ENCODE data around the gene CAPN3.

- TF ChIP-seq, protein P1, sequence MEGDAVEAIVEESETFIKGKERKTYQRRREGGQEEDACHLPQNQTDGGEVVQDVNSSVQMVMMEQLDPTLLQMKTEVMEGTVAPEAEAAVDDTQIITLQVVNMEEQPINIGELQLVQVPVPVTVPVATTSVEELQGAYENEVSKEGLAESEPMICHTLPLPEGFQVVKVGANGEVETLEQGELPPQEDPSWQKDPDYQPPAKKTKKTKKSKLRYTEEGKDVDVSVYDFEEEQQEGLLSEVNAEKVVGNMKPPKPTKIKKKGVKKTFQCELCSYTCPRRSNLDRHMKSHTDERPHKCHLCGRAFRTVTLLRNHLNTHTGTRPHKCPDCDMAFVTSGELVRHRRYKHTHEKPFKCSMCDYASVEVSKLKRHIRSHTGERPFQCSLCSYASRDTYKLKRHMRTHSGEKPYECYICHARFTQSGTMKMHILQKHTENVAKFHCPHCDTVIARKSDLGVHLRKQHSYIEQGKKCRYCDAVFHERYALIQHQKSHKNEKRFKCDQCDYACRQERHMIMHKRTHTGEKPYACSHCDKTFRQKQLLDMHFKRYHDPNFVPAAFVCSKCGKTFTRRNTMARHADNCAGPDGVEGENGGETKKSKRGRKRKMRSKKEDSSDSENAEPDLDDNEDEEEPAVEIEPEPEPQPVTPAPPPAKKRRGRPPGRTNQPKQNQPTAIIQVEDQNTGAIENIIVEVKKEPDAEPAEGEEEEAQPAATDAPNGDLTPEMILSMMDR (IDR thresholded peaks at IDR 0.05): no peak
- TF ChIP-seq EZH2phosphoT487 (IDR thresholded peaks at IDR 0.05) (no peak), EZH2 (IDR thresholded peaks at IDR 0.05) (no peak)
Measured at GRCh38 chr15:42359985-42360384, 684 bp downstream of the CAPN3 start.
